OCI-LY7 (cell line): ENCODE data around the gene SDHA. TPM values are rescaled to one million over a fixed set of nuclear protein-coding genes. Genes with fewer than 3 reads are reported as not detected.
"Not testable (repeated sequence)": the region's sequence is repeated elsewhere in the genome, so short reads cannot be mapped to it uniquely, and the experiment has no call there.

Experiments used
- Bru-seq: library from RNA; stranded (reverse); fragments of 400-500 nt; gene quantifications from one replicate; lab custom pipeline; 2021; lab: Mats Ljungman, UMichigan
- BruChase-seq, 2 experiments: library from RNA; stranded (reverse); fragments of 400-500 nt; gene quantifications; one replicate each; lab custom pipeline; 2021; lab: Mats Ljungman, UMichigan
- BruUV-seq: library from RNA; stranded (reverse); fragments of 400-500 nt; replicated peaks from 2 replicates; lab custom pipeline; 2021; lab: Mats Ljungman, UMichigan
- CTCF ChIA-PET: fragments of 300-600 bp; sonication (Branson Sonifier 250); formaldehyde crosslinking; loops from one replicate; lab custom pipeline; 2022; ENCODE audit warnings: antibody characterized with exemption; ENCODE audit not compliant: unreplicated experiment; lab: Charles Lee
- POLR2A ChIA-PET: fragments of 300-600 bp; sonication (Branson Sonifier 250); formaldehyde crosslinking; loops from one replicate; lab custom pipeline; 2022; ENCODE audit warnings: antibody characterized with exemption; lab: Charles Lee
- DNase-seq: peaks from one replicate; pipeline ENCODE4 v3.0.0-alpha.2; 2015; ENCODE audit warnings: low spot score
- H2AFZ ChIP-seq: fragments of 200-600 bp; sonication (generic), shearing (Covaris generic); 2 replicates; pipeline ENCODE4 v1.6.1; 2014; ENCODE audit warnings: mild to moderate bottlenecking, antibody characterized with exemption, low read length, moderate library complexity
- H3K27ac ChIP-seq: fragments of 200-600 bp; sonication (generic); 2 replicates; pipeline ENCODE4 v1.5.1; 2014; ENCODE audit warnings: mixed run types, low read depth, mild to moderate bottlenecking, moderate library complexity, low read length, inconsistent platforms; ENCODE audit not compliant: poor library complexity, severe bottlenecking
- H3K36me3 ChIP-seq: fragments of 200-600 bp; sonication (generic); 2 replicates; pipeline ENCODE4 v1.6.1; 2014; ENCODE audit warnings: mild to moderate bottlenecking, antibody characterized with exemption, low read length, moderate library complexity, mixed read lengths; ENCODE audit not compliant: insufficient read depth
- H3K4me1 ChIP-seq: fragments of 200-600 bp; sonication (generic); 2 replicates; pipeline ENCODE4 v1.5.1; 2014; ENCODE audit warnings: mild to moderate bottlenecking, low read length; ENCODE audit not compliant: insufficient read depth, poor library complexity, severe bottlenecking
- H3K4me2 ChIP-seq: fragments of 200-600 bp; sonication (generic); 2 replicates; pipeline ENCODE4 v1.6.1; 2014; ENCODE audit warnings: mild to moderate bottlenecking, low read length
- H3K4me3 ChIP-seq: fragments of 200-600 bp; sonication (generic); 2 replicates; pipeline ENCODE4 v1.5.1; 2014; ENCODE audit warnings: mild to moderate bottlenecking, low read depth, low read length; ENCODE audit not compliant: poor library complexity, severe bottlenecking
- H3K79me2 ChIP-seq: fragments of 200-600 bp; sonication (generic); 2 replicates; pipeline ENCODE4 v1.6.1; 2016; ENCODE audit warnings: low read depth, mild to moderate bottlenecking, low read length, moderate library complexity, mixed read lengths; ENCODE audit not compliant: insufficient read depth
- H3K9me2 ChIP-seq: fragments of 200-600 bp; sonication (generic); 2 replicates; pipeline ENCODE4 v1.6.1; 2016; ENCODE audit warnings: mild to moderate bottlenecking, low read length, mixed read lengths; ENCODE audit not compliant: insufficient read depth
- H3K9me3 ChIP-seq: fragments of 200-600 bp; sonication (generic); 2 replicates; pipeline ENCODE4 v1.6.1; 2014; ENCODE audit warnings: mild to moderate bottlenecking, mixed run types, low read length, mixed read lengths
- H4K20me1 ChIP-seq: fragments of 200-600 bp; sonication (generic); 2 replicates; pipeline ENCODE4 v1.6.1; 2014; ENCODE audit warnings: mild to moderate bottlenecking, antibody characterized with exemption, low read length, moderate library complexity, mixed read lengths; ENCODE audit not compliant: insufficient read depth
- EZH2phosphoT487 ChIP-seq: fragments of 200-600 bp; sonication (generic); IDR thresholded peaks from 2 replicates; pipeline ENCODE4 v1.6.1; 2018; ENCODE audit warnings: low read depth, borderline replicate concordance, mild to moderate bottlenecking, mixed run types, antibody characterized with exemption, low read length, moderate library complexity, mixed read lengths
- intact Hi-C: fragments of 100-400 bp; cut with micrococcal nuclease; formaldehyde crosslinking; loops from one replicate; pipeline ENCODE4 v1.10.0; 2022; ENCODE audit not compliant: unreplicated experiment
- long read RNA-seq: library from polyadenylated mRNA; stranded (forward); transcript quantifications from one replicate; pipeline ENCODE4 v2.0.0, GENCODE V29; 2022
- total RNA-seq, 2 experiments: library from RNA; depleted of rRNA in 1 of 2; stranded (reverse); fragments of >200 nt in 1 of 2; shearing (Covaris generic) in 1 of 2; gene quantifications; 2 replicates each; pipeline ENCODE4 v1.2.3, GENCODE V29; 2014 to 2022
- TF ChIP-seq, protein P1 (sequence below): fragments of 200-600 bp; sonication (generic); conservative IDR thresholded peaks from 2 replicates; pipeline ENCODE4 v1.5.1; 2014; ENCODE audit warnings: mild to moderate bottlenecking, antibody characterized with exemption, low read length, moderate library complexity, mixed read lengths

The SDHA gene
- total RNA-seq (2014; rRNA removed; shearing (Covaris generic)) (147 and 151 TPM in 2 replicates), total RNA-seq (2022) (167 and 175 TPM in 2 replicates), Bru-seq, nascent RNA (percentile 80 among the genes with signal in this experiment), BruChase-seq, experiment 1, labeled RNA remaining after a 6-hour chase (percentile 78 among the genes with signal in this experiment), BruChase-seq, experiment 2, labeled RNA remaining after a 2-hour chase (percentile 74 among the genes with signal in this experiment)
- long read RNA-seq, transcript SDHA-201 (15 exons, 2,390 nt), result major isoform, 460 of 514 reads
- long read RNA-seq, transcript SDHA-204 (13 exons, 2,067 nt), result minor isoform, 8 of 514 reads
- long read RNA-seq, partial matches to known transcripts, result 18 of 514 reads
- long read RNA-seq, other reads (novel, unspliced or antisense), result 26 of 514 reads

- TF ChIP-seq, protein P1, sequence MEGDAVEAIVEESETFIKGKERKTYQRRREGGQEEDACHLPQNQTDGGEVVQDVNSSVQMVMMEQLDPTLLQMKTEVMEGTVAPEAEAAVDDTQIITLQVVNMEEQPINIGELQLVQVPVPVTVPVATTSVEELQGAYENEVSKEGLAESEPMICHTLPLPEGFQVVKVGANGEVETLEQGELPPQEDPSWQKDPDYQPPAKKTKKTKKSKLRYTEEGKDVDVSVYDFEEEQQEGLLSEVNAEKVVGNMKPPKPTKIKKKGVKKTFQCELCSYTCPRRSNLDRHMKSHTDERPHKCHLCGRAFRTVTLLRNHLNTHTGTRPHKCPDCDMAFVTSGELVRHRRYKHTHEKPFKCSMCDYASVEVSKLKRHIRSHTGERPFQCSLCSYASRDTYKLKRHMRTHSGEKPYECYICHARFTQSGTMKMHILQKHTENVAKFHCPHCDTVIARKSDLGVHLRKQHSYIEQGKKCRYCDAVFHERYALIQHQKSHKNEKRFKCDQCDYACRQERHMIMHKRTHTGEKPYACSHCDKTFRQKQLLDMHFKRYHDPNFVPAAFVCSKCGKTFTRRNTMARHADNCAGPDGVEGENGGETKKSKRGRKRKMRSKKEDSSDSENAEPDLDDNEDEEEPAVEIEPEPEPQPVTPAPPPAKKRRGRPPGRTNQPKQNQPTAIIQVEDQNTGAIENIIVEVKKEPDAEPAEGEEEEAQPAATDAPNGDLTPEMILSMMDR, result peak; percentile 77
- CTCF ChIA-PET, result interaction anchor here (0.5 to 1.0 kb wide), 3 partner anchors 16 to 1326 kb away, joined by 3 to 5 read pairs (median 3); no protein-coding TSS in a partner anchor
- Histone ChIP-seq H3K36me3 (peaks cover 25% of the 10 kb centered on the region), H3K79me2 (peaks cover 77% of the 10 kb centered on the region), H3K27ac (peak within 1 kb of the TSS; percentile 66), H2AFZ (peak within 1 kb of the TSS; percentile 64; the same call in 1 of the 2 replicates), H4K20me1 (peaks cover 23% of the 10 kb centered on the region), H3K4me2 (peak within 1 kb of the TSS; percentile 89), H3K4me1 (peaks cover 46% of the 10 kb centered on the region), H3K4me3 (peak within 1 kb of the TSS; percentile 94)
- intact Hi-C loops, result loop anchor here (1.0 to 5.0 kb wide), 3 partner anchors 16 to 1125 kb away; no protein-coding TSS in a partner anchor
- not testable (repeated sequence) for H3K9me2 ChIP-seq, H3K9me3 ChIP-seq
- peak; percentile 96 for DNase-seq
- BruUV-seq, result TSS peak; percentile 77
- POLR2A ChIA-PET, result interaction anchor here (0.9 to 2.8 kb wide), 7 partner anchors 8 to 66 kb away, joined by 3 to 21 read pairs (median 4); partner anchors contain the start of genes LRRC14B and PDCD6
Observed at GRCh38 chr5:217494-218456, at the start of gene SDHA, which contains the start of gene CCDC127. Gene SDHA, plus strand, starts transcription at chr5:218320. Its CDS starts 36 bp downstream, at chr5:218356. Gene CCDC127, minus strand, starts transcription at chr5:218153. Its CDS starts 1,304 bp downstream, at chr5:216849.

DNA sequence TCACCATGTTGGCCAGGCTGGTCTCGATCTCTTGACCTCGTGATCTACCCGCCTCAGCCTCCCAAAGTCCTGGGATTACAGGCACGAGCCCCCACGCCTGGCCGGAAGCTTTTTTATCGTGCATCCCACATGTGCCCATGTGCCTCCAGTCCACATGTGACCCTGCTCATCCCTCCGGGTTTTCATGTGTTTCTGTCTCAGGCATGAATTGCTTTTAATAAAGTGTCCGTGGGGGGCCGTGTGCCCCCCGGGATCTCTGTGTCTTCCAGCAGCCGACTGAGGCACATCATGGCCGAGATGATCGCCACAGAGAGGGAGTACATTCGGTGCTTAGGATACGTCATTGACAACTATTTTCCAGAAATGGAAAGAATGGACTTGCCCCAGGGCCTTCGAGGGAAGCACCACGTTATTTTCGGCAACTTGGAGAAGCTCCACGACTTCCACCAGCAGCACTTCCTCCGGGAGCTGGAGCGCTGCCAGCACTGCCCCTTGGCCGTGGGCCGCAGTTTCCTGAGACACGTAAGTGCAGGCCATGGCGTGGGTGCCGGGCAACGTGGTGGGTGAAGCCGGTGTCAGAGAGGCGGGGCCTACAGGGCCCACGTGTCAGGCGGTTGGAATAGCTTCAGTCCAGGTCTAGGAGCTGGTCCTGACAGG lies 48.9 kb upstream of the SDHA start:
- no peak for DNase-seq
- Histone ChIP-seq H3K27ac (no peak overlapping the region), H3K36me3 (no peaks in the 10 kb centered on the region), H3K9me3 (no peaks in the 10 kb centered on the region), H3K4me2 (no peak overlapping the region), H3K9me2 (no peaks in the 10 kb centered on the region), H3K4me3 (no peak overlapping the region), H3K4me1 (no peaks in the 10 kb centered on the region), H2AFZ (no peak overlapping the region), H4K20me1 (no peaks in the 10 kb centered on the region), H3K79me2 (no peaks in the 10 kb centered on the region)
- TF ChIP-seq, protein P1, result no peak
- TF ChIP-seq EZH2phosphoT487, result no peak
- intact Hi-C loops, result no loop called here
- CTCF ChIA-PET, result no interaction called here
- BruUV-seq, result no TSS peak
- POLR2A ChIA-PET, result no interaction called here
